Measurements from ENCODE around the gene MACROD2. TPM values are rescaled to one million over a fixed set of nuclear protein-coding genes. Genes with fewer than 3 reads are reported as not detected.

Gene MACROD2
- total and polyA plus RNA-seq, 4 donors, result 13.0 to 67.1 (median 20.7) TPM

DNA sequence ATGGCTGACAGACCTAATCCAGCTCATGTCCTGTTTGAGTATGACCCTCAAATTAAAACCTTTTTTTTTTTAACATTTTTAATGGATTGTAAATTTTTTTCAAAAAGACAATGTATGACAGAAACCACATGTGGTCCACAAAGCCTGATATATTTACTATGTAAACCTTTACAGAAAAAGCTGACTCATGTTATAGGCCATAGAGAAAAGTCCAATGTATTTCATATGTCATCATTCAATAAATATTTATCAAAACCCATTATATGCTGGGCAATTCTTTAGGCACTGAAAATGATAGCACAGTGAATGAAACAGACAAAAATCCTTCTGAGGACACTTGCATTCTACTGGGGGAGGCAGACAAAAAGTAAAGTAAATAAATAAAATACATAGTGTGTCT is 1168.3 kb downstream of the MACROD2 start:
- DNase-seq (no peak), ATAC-seq (ENCODE audit: insufficient read depth, low FRiP score) (no peak)
- Histone ChIP-seq H3K36me3 (ENCODE audit: control insufficient read depth in 4 of 4, insufficient read depth in 4 of 4, low read length in 4 of 4) (no peaks in the 10 kb centered on the region), H3K27ac (ENCODE audit: low read depth in 1 of 2, low read length in 1 of 2) (no peak overlapping the region), H3K27me3 (ENCODE audit: control insufficient read depth in 3 of 3, insufficient read depth in 3 of 3, low read length in 2 of 3) (no peaks in the 10 kb centered on the region), H3K9ac (ENCODE audit: insufficient read depth in 1 of 2, low read length in 2 of 2) (no peak overlapping the region), H3K4me1 (ENCODE audit: control insufficient read depth in 5 of 5, insufficient read depth in 5 of 5, low read length in 5 of 5) (no peaks in the 10 kb centered on the region), H3K4me3 (no peak overlapping the region), H3K9me3 (ENCODE audit: control insufficient read depth in 4 of 4, insufficient read depth in 3 of 4, low read length in 3 of 4) (no peaks in the 10 kb centered on the region)
- TF ChIP-seq, protein P1, sequence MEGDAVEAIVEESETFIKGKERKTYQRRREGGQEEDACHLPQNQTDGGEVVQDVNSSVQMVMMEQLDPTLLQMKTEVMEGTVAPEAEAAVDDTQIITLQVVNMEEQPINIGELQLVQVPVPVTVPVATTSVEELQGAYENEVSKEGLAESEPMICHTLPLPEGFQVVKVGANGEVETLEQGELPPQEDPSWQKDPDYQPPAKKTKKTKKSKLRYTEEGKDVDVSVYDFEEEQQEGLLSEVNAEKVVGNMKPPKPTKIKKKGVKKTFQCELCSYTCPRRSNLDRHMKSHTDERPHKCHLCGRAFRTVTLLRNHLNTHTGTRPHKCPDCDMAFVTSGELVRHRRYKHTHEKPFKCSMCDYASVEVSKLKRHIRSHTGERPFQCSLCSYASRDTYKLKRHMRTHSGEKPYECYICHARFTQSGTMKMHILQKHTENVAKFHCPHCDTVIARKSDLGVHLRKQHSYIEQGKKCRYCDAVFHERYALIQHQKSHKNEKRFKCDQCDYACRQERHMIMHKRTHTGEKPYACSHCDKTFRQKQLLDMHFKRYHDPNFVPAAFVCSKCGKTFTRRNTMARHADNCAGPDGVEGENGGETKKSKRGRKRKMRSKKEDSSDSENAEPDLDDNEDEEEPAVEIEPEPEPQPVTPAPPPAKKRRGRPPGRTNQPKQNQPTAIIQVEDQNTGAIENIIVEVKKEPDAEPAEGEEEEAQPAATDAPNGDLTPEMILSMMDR (IDR thresholded peaks at IDR 0.05; ENCODE audit: control extremely low read depth, extremely low read depth), result no peak

DNA sequence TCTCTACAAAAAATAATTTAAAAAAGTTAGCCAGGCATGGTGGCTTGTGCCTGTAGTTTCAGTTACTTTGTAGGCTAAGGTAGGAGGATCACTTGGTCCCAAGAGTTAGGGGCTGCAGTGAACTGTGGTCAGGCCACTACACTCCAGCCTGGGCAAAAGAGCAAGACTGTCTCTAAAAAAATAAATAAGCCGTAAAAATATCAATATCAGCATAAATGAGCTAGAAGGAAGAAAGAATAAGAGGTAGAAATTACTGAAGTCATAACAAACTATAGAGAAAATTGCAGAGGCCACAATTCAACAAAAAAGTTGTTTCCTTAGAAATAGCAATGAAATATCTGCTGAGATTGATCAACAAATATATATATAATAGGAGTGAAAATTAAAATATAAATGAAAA is 1169.4 kb downstream of the MACROD2 start:
- DNase-seq (no peak), ATAC-seq (ENCODE audit: insufficient read depth, low FRiP score) (no peak)
- 97 to 98% methylated on average over 1 of the region's 1 CpG for WGBS, 2 donors
- no peaks in the 10 kb centered on the region for H3K9me3 ChIP-seq (ENCODE audit: control insufficient read depth in 4 of 4, insufficient read depth in 3 of 4, low read length in 3 of 4)
- no peak overlapping the region for H3K4me3 ChIP-seq
- no peak overlapping the region for H3K27ac ChIP-seq (ENCODE audit: low read depth in 1 of 2, low read length in 1 of 2)
- TF ChIP-seq, protein P1 (IDR thresholded peaks at IDR 0.05; ENCODE audit: control extremely low read depth, extremely low read depth), result no peak
- no peaks in the 10 kb centered on the region for H3K27me3 ChIP-seq (ENCODE audit: control insufficient read depth in 3 of 3, insufficient read depth in 3 of 3, low read length in 2 of 3)
- no peak overlapping the region for H3K9ac ChIP-seq (ENCODE audit: insufficient read depth in 1 of 2, low read length in 2 of 2)
- no peaks in the 10 kb centered on the region for H3K36me3 ChIP-seq (ENCODE audit: control insufficient read depth in 4 of 4, insufficient read depth in 4 of 4, low read length in 4 of 4)
- H3K4me1 ChIP-seq (ENCODE audit: control insufficient read depth in 5 of 5, insufficient read depth in 5 of 5, low read length in 5 of 5), result no peaks in the 10 kb centered on the region

DNA sequence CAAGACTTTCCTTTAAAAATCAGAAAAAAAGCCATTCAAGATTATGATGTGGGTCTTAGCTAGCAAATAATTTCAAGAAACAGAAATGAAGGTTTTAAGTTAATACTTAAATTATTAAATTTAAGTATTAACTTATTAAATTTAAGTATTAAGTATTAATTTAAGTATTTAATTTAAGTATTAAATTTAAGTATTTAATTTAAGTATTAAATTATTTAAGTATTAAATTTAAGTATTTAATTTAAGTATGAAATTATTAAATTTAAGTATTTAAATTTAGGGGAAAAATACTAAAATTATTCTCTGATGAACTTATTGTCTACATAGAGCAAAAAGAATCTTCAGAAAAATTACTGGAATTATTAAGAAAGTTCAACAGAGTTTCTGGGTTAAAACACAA is 1171.4 kb downstream of the MACROD2 start:
- Histone ChIP-seq H3K27me3 (ENCODE audit: control insufficient read depth in 3 of 3, insufficient read depth in 3 of 3, low read length in 2 of 3) (no peaks in the 10 kb centered on the region), H3K9me3 (ENCODE audit: control insufficient read depth in 4 of 4, insufficient read depth in 3 of 4, low read length in 3 of 4) (no peaks in the 10 kb centered on the region), H3K4me1 (ENCODE audit: control insufficient read depth in 5 of 5, insufficient read depth in 5 of 5, low read length in 5 of 5) (no peaks in the 10 kb centered on the region), H3K27ac (ENCODE audit: low read depth in 1 of 2, low read length in 1 of 2) (no peak overlapping the region), H3K36me3 (ENCODE audit: control insufficient read depth in 4 of 4, insufficient read depth in 4 of 4, low read length in 4 of 4) (no peaks in the 10 kb centered on the region), H3K4me3 (no peak overlapping the region), H3K9ac (ENCODE audit: insufficient read depth in 1 of 2, low read length in 2 of 2) (no peak overlapping the region)
- DNase-seq, result no peak
- TF ChIP-seq, protein P1 (IDR thresholded peaks at IDR 0.05; ENCODE audit: control extremely low read depth, extremely low read depth), result no peak
- no peak for ATAC-seq (ENCODE audit: insufficient read depth, low FRiP score)

DNA sequence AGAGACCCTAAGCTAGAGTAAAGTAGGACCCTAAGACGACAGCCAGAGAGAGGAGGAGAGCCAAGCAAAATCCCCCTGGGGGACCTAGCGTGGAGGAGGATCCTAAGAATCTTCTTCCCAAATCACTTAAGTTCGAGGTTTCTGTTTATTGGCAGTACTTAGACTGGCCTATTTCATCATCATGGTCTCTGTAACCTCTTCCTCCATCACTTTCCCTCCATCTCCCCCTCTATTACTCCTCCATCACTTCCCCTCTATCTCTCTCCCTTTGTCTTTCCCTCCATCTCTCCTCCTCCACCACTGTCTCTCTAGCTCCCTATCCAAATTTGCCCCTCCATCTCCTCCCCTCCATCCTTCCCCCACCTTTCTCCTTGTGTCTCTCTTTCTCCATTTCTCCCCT is 1175.7 kb downstream of the MACROD2 start:
- Histone ChIP-seq H3K36me3 (ENCODE audit: control insufficient read depth in 4 of 4, insufficient read depth in 4 of 4, low read length in 4 of 4) (no peaks in the 10 kb centered on the region), H3K4me3 (no peak overlapping the region), H3K4me1 (ENCODE audit: control insufficient read depth in 5 of 5, insufficient read depth in 5 of 5, low read length in 5 of 5) (no peaks in the 10 kb centered on the region), H3K9ac (ENCODE audit: insufficient read depth in 1 of 2, low read length in 2 of 2) (no peak overlapping the region), H3K27ac (ENCODE audit: low read depth in 1 of 2, low read length in 1 of 2) (no peak overlapping the region), H3K27me3 (ENCODE audit: control insufficient read depth in 3 of 3, insufficient read depth in 3 of 3, low read length in 2 of 3) (no peaks in the 10 kb centered on the region), H3K9me3 (ENCODE audit: control insufficient read depth in 4 of 4, insufficient read depth in 3 of 4, low read length in 3 of 4) (peaks cover 0 to 4% (median 2%) of the 10 kb centered on the region in 4 donors)
- TF ChIP-seq, protein P1 (IDR thresholded peaks at IDR 0.05; ENCODE audit: control extremely low read depth, extremely low read depth), result no peak
- no peak for DNase-seq
- WGBS, 2 donors, result 77 to 79% methylated on average over 3 of the region's 3 CpGs
- ATAC-seq (ENCODE audit: insufficient read depth, low FRiP score), result no peak

All from lung (tissue), 12 donors.